Measurements from ENCODE around the gene EYA2. TPM values are rescaled to one million over a fixed set of nuclear protein-coding genes. Genes with fewer than 3 reads are reported as not detected.

EYA2 gene
- total and polyA plus RNA-seq, 2 of the 4 experiments (the other 2 are of a cell fraction) = 2.3 to 5.4 TPM

- no peak overlapping the region for H3K4me3 ChIP-seq (ENCODE audit: insufficient read depth, low read depth, low read length)
- no peak overlapping the region for H3K56ac ChIP-seq (ENCODE audit: extremely low read depth, insufficient read depth, low read length)
- no peak for TF ChIP-seq SMC3 (IDR thresholded peaks at IDR 0.05; ENCODE audit: low read depth, low read length)
- no peak for TF ChIP-seq RAD21 (IDR thresholded peaks at IDR 0.05; ENCODE audit: low read length)
- TF ChIP-seq CTCF (conservative IDR thresholded peaks at IDR 0.05; ENCODE audit: low read depth, low read length) = no peak
- TF ChIP-seq RCOR1 (IDR thresholded peaks at IDR 0.05; ENCODE audit: insufficient replicate concordance, low read length) = peak; percentile 99
- TF ChIP-seq FOS (IDR thresholded peaks at IDR 0.05; ENCODE audit: low read depth, low read length) = peak; percentile 29; the same call in 1 of the 2 replicates
- peak; percentile 73; the same call in 1 of the 2 replicates for TF ChIP-seq USF2 (IDR thresholded peaks at IDR 0.05; ENCODE audit: low read depth, low read length)
- peak; percentile 82 for TF ChIP-seq BHLHE40 (IDR thresholded peaks at IDR 0.05; ENCODE audit: low read depth, low read length)
- TF ChIP-seq MAFK (IDR thresholded peaks at IDR 0.05; ENCODE audit: low read depth, low read length) = no peak
- TF ChIP-seq POLR2A (IDR thresholded peaks at IDR 0.05; ENCODE audit: low read depth, low read length) = no peak
- no peak for TF ChIP-seq MAZ (IDR thresholded peaks at IDR 0.05; ENCODE audit: borderline replicate concordance, low read depth, low read length)
- peak; percentile 25; the same call in 1 of the 2 replicates for TF ChIP-seq MXI1 (IDR thresholded peaks at IDR 0.05; ENCODE audit: borderline replicate concordance, low read depth, low read length)
- TF ChIP-seq CEBPB (IDR thresholded peaks at IDR 0.05; ENCODE audit: low read depth, low read length) = peak; percentile 29; the same call in 1 of the 2 replicates
- H2AK9ac ChIP-seq (replicated peaks; ENCODE audit: low read depth, low read length, poor library complexity) = peak overlapping the region; percentile 4
- intact Hi-C loops (cut with micrococcal nuclease) (no loop called here), dilution Hi-C loops (cut with HindIII; ENCODE audit: low sequenced_read_pairs, unreplicated experiment) (no loop called here), in situ Hi-C loops (cut with MboI; ENCODE audit: low sequenced_read_pairs) (no loop called here)
- H3K14ac ChIP-seq (replicated peaks; ENCODE audit: low read depth, low read length) = peak overlapping the region; percentile 51; the same call in 1 of the 2 replicates
- no peaks in the 10 kb centered on the region; the same call in 1 of the 2 replicates for H4K20me1 ChIP-seq (ENCODE audit: insufficient read depth, low read length)
- H3K9me3 ChIP-seq (ENCODE audit: control insufficient read depth, insufficient read depth, low read length) = peaks cover 14% of the 10 kb centered on the region
- CTCF ChIA-PET = interaction anchor here (0.9 kb wide), 1 partner anchor 15 kb away, joined by 3 read pairs; no protein-coding TSS in a partner anchor
- H2BK15ac ChIP-seq (ENCODE audit: low read depth, low read length) = peak overlapping the region; percentile 10; the same call in 1 of the 3 replicates
- H4K91ac ChIP-seq (ENCODE audit: insufficient read depth, low read depth, low read length) = no peak overlapping the region
- no peaks in the 10 kb centered on the region for H3K9me1 ChIP-seq (ENCODE audit: insufficient read depth, low read length)
- BruUV-seq (replicated peaks) = no TSS peak
- H3K18ac ChIP-seq (ENCODE audit: low read depth, low read length) = peak overlapping the region; percentile 65; the same call in 1 of the 2 replicates
- no peak overlapping the region for H3K9ac ChIP-seq (ENCODE audit: low read depth, low read length)
- 0% methylated on average over 1 of the region's 4 CpGs; no CpG with 5 or more reads in 1 of the 2 experiments for WGBS, 2 experiments (ENCODE audit: extremely low coverage in 2 of 2, insufficient read length in 1 of 2)
- DNase-seq (peak; percentile 91), ATAC-seq (ENCODE audit: low read depth) (peak; percentile 91)
- H2AFZ ChIP-seq (replicated peaks; ENCODE audit: low read length, poor library complexity) = peak overlapping the region; percentile 35
- no peak overlapping the region for H3K23ac ChIP-seq (ENCODE audit: low read depth, low read length)
- H2BK120ac ChIP-seq (ENCODE audit: low read depth, low read length) = peak overlapping the region; percentile 66
- H3K4me1 ChIP-seq (ENCODE audit: control insufficient read depth, insufficient read depth, low read length) = peaks cover 3% of the 10 kb centered on the region; the same call in 1 of the 2 replicates
- H3K27me3 ChIP-seq (ENCODE audit: control insufficient read depth, insufficient read depth, low read length) = no peaks in the 10 kb centered on the region
- POLR2A ChIA-PET (ENCODE audit: unreplicated experiment) = interaction anchor here (0.5 kb wide), 1 partner anchor 50 kb away, joined by 4 read pairs; no protein-coding TSS in a partner anchor
- no peaks in the 10 kb centered on the region for H3K36me3 ChIP-seq (ENCODE audit: control insufficient read depth, insufficient read depth, low read length)
- H3K4ac ChIP-seq (ENCODE audit: low read depth, low read length) = peak overlapping the region; percentile 51
- H2BK5ac ChIP-seq (ENCODE audit: low read depth, low read length, poor library complexity, severe bottlenecking) = peak overlapping the region; percentile 57
- H3K27ac ChIP-seq (ENCODE audit: insufficient read depth, low read length) = peak overlapping the region; percentile 19; the same call in 1 of the 2 replicates
- H2BK20ac ChIP-seq (ENCODE audit: low read depth, low read length) = peak overlapping the region; percentile 11; the same call in 1 of the 2 replicates
- H2AK5ac ChIP-seq (ENCODE audit: low read depth, low read length) = peak overlapping the region; percentile 52; the same call in 1 of the 2 replicates
- no peak overlapping the region for H4K8ac ChIP-seq (ENCODE audit: low read depth in 2 of 2, low read length in 2 of 2)
- H3K4me2 ChIP-seq (ENCODE audit: low read depth, low read length) = peak overlapping the region; percentile 48
- H3K79me1 ChIP-seq (ENCODE audit: low read depth in 1 of 2, low read length in 2 of 2) = no peaks in the 10 kb centered on the region
- H4K5ac ChIP-seq (ENCODE audit: low read depth, low read length) = peak overlapping the region; percentile 33; the same call in 1 of the 2 replicates
Measured at GRCh38 chr20:47066484-47067270, 172.0 kb downstream of the EYA2 start.

All from IMR-90 (cell line).